ENCODE data around the gene GDAP2.

GRCh38 chr1:117886101-117886795, 43.2 kb downstream of the GDAP2 start:
- no peak for TF ChIP-seq CTCF (IDR thresholded peaks at IDR 0.05)
- no peak for TF ChIP-seq POLR2A (IDR thresholded peaks at IDR 0.05)

Measured in lower leg skin (tissue), 3 donors.